GM19463 (cell line): ENCODE results near the gene TENT5A.

Source experiments
- ATAC-seq: cut with Tn5 transposase; IDR thresholded peaks from one replicate; pipeline ENCODE4 v1.9.1; 2021; ENCODE audit warnings: mild to moderate bottlenecking, moderate library complexity; ENCODE audit not compliant: unreplicated experiment

TENT5A gene

DNA sequence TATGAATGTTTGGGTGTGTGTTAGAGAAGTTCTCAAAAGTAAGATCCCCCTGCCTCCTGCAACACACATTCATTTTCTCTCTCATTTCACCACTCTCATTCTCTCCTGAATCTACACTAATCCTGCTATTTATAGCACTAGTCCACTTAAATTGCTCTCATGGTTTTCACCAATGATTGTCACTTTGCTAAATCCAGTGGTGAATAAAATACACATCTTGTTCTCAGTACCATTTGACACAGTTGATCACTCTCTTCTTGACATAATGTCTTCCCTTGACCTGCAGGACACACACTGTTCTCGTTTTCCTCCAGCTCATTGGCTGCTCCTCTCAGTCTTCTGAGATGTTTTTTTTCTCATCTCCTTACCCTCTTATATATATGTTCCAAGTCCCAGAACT lies 32.1 kb downstream of the TENT5A start:
- ATAC-seq: no peak

DNA sequence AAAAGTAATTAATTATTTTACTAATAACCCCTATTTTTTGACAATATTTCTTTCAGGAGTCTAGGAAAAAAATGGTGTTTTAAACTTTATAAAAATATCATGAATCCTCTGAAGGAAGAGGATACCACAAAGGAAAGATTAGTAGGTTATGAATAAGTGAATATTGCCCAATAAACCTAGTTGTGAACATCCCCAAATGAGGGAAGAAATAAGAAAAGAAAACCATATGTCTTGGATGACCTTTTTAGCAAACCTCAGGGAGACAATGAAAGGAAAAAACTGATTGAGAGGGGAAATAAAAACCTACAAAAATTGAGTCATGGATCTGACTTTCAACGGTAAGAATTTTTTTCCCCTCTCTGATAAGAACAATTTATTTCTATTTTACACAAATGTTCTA lies 34.4 kb downstream of the TENT5A start:
- ATAC-seq: no peak

DNA sequence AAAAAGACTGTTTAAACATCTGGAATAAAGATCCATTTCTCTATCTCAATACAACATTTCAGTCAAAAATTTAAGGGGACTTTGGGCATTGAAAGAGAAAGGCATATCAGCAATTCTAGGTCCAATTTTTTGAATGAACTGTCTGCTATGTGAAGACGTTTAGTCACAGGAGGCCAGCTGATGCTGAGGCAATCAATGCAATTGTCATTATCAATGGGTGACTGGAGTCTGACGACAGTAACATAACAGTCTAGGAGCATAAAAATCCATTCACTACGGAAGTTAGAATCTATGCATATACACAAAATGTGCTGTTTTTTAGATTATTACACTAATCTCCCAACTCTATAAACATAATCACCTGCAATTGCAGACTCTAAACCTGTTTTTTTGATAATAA lies 37.8 kb downstream of the TENT5A start:
- no peak for ATAC-seq

GRCh38 chr6:81713205-81713604 lies 39.3 kb downstream of the TENT5A start:
- ATAC-seq: no peak

- no peak for ATAC-seq
Measured at GRCh38 chr6:81708113-81708699, 44.3 kb downstream of the TENT5A start.

GRCh38 chr6:81704700-81705099 lies 47.8 kb downstream of the TENT5A start:
- no peak for ATAC-seq

DNA sequence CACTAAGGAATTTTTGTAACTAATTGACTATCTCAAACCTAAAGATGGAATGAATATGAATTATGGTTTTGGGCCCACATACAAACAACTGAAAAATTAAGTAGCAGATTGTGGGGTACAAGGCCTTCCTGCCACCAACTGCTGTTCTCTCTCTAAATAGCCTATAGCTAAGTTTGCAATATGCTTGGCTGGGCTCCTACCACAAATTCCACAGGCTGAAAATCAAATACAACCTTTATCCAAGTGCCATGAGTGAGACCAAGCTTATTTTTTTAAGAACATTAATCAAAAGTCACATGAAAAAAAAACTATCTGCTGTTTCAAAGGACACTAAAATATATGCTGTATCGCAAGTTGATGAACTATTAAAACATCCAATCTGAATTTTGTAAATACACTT lies 52.1 kb downstream of the TENT5A start:
- ATAC-seq: no peak

GRCh38 chr6:81697559-81697958 lies 54.9 kb downstream of the TENT5A start:
- no peak for ATAC-seq

DNA sequence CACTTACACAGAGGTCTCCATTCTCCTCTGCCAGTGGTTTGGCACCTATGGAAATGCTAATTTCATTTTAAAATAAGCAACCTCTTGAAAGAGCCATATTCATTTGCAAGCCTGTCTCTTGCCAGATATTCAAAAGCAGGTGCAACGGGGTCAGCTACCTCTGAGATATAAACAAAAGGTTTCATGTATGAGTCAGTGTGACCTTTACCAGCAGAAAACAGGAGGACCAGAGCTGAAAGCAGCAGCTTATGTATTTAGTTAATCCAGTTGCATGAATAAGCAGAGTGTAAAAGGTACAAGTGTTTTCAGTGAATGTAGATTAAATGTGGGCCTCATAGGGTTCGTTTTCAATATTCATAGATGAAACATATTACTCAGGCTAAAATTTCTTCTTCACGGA lies 56.0 kb downstream of the TENT5A start:
- peak; percentile 82 for ATAC-seq
